Measurements from ENCODE around the gene SCN4B.
"Not testable (repeated sequence)": the region's sequence is repeated elsewhere in the genome, so short reads cannot be mapped to it uniquely, and the experiment has no call there.

Gene SCN4B

DNA sequence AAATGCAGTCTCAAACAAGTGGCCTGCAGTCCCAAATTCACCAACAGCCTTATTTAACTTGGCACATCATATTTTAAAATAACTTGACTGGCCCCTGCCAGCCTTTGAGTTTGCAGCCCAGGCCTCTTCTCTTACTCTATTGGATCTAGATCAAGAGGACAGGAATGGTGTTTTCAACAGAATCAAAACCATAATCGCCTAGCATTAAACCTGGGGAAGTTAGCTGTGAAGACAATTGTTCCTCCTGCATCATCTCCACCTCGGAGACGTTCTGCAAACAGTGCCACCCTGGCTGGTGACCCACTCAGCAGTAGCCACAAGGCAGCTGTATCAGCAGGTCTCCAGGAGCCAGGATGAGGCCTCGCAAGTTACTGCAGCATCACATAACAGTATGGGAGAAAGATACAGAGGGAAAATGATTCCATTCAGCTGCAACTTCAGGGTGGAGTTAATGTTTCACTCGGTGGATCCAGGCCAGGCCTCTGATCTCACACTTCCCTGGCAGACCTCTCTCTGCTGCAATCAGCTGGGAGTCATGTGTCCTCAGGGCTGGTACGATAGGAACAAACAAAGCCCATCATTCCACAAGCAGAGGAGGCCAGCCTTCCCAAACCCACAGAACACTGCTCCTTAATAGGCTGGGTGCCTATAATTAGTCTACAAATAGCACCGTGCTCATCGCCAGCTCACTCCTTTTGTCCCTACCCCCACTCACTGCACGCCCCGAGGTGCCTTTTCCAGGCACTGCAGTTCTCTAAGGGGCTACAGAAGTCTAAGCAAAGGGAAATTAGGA, 42.4 kb upstream of the SCN4B start:
- H3K4me3 ChIP-seq (ENCODE audit: low read depth, low read length), result no peak overlapping the region
- TF ChIP-seq, protein P1, sequence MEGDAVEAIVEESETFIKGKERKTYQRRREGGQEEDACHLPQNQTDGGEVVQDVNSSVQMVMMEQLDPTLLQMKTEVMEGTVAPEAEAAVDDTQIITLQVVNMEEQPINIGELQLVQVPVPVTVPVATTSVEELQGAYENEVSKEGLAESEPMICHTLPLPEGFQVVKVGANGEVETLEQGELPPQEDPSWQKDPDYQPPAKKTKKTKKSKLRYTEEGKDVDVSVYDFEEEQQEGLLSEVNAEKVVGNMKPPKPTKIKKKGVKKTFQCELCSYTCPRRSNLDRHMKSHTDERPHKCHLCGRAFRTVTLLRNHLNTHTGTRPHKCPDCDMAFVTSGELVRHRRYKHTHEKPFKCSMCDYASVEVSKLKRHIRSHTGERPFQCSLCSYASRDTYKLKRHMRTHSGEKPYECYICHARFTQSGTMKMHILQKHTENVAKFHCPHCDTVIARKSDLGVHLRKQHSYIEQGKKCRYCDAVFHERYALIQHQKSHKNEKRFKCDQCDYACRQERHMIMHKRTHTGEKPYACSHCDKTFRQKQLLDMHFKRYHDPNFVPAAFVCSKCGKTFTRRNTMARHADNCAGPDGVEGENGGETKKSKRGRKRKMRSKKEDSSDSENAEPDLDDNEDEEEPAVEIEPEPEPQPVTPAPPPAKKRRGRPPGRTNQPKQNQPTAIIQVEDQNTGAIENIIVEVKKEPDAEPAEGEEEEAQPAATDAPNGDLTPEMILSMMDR (IDR thresholded peaks at IDR 0.05; ENCODE audit: borderline replicate concordance, insufficient read depth, low read depth, low read length), result no peak

- TF ChIP-seq, protein P1 (IDR thresholded peaks at IDR 0.05; ENCODE audit: borderline replicate concordance, insufficient read depth, low read depth, low read length), result no peak
These were observed 41.4 kb upstream of the SCN4B start for GRCh38 chr11:118193910-118194566.

DNA sequence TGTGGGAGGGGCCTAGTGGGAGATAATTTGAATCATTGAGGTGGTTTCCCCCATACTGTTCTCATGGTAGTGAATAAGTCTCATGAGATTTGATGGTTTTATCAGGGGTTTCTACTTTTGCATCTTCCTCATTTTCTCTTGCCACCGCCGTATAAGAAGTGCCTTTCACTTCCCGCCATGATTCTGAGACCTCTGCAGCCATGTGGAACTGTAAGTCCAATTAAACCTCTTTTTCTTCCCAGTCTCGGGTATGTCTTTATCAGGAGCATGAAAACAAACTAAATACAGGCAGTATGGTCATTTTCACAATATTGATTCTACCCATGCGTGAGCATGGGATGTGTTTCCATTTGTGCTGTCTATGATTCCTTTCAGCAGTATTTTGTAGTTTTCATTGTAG, 40.2 kb upstream of the SCN4B start:
- not testable (repeated sequence) for H3K4me3 ChIP-seq (ENCODE audit: low read depth, low read length)

More at GRCh38 chr11:118193910-118194566, 41.4 kb upstream of the SCN4B start:
- H3K4me3 ChIP-seq (ENCODE audit: low read depth, low read length), result no peak overlapping the region

- not testable (repeated sequence) for H3K4me3 ChIP-seq (ENCODE audit: low read depth, low read length)
These were observed 38.4 kb upstream of the SCN4B start for GRCh38 chr11:118190942-118191506.

- TF ChIP-seq, protein P1 (IDR thresholded peaks at IDR 0.05; ENCODE audit: borderline replicate concordance, insufficient read depth, low read depth, low read length), result no peak
- H3K4me3 ChIP-seq (ENCODE audit: low read depth, low read length), result no peak overlapping the region
These were observed 33.9 kb upstream of the SCN4B start for GRCh38 chr11:118186346-118187107.

DNA sequence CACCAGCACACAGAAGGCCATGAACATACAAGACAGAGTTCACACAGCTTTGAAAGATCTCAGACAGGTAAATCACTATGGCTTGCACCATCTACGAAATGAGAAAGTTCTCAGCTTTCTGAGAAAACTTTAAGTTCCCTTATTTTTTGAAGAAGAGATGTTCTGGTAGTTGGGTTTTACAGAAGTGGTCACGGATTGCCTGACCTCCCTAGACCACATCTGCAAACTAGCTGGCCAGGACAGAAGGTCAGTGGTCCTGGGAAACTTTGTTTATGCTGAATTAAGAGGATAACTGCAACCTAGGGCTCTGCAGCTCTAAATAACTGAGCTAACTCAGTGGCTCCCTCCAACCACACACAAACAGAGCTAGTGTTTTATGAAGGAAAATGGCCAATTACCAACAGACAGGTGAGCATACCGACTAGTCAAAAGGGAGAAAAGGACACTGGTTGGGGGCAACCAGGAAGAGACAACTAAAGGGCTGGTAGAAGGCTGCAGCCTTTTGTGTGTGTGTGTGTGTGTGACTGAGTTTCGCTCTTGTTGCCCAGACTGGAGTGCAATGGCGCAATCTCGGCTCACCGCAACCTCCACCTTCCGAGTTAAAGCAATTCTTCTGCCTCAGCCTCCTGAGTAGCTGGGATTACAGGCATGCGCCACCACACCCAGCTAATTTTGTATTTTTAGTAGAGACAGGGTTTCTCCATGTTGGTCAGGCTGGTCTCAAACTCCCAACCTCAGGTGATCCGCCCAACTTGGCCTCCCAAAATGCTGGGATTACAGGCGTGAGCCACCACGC, 32.4 kb upstream of the SCN4B start:
- TF ChIP-seq, protein P1 (IDR thresholded peaks at IDR 0.05; ENCODE audit: borderline replicate concordance, insufficient read depth, low read depth, low read length), result no peak
- no peak overlapping the region for H3K4me3 ChIP-seq (ENCODE audit: low read depth, low read length)

DNA sequence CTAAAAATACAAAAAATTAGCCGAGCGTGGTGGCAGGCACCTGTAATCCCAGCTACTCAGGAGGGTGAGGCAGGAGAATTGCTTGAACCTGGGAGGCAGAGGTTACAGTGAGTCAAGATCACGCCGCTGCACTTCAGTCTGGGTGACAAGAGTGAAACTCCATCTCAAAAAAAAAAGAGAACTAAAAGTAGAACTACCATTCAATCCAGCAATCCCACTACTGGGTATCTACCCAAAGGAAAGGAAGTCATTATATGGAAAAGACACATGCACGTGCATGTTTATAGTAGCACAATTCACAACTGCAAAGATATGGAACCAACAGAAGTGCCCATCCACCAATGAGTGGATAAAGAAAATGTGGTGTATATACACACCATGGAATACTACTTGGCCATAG, 31.1 kb upstream of the SCN4B start:
- not testable (repeated sequence) for H3K4me3 ChIP-seq (ENCODE audit: low read depth, low read length)

GRCh38 chr11:118180300-118180703, 27.7 kb upstream of the SCN4B start:
- H3K4me3 ChIP-seq (ENCODE audit: low read depth, low read length), result no peak overlapping the region

More at GRCh38 chr11:118180300-118180703, 27.7 kb upstream of the SCN4B start:
- TF ChIP-seq, protein P1 (IDR thresholded peaks at IDR 0.05; ENCODE audit: borderline replicate concordance, insufficient read depth, low read depth, low read length), result no peak

Data from GM12875 (cell line).